Peyer's patch (tissue), 4 donors: ENCODE data around the gene FBXL4.

ENCODE experiments used
- CTCF ChIP-seq, 6 experiments: fragments of 450-650 bp in 4 of 6; fragments of 200-600 bp in 2 of 6; sonication (generic) in 1 of 6; IDR thresholded peaks; one replicate each; pipeline ENCODE4 v1.5.1; 2017 to 2019; ENCODE audit warnings: antibody characterized with exemption in 6 of 6, mild to moderate bottlenecking in 3 of 6, moderate library complexity in 1 of 6
- POLR2A ChIP-seq, 2 donors: fragments of 450-650 bp; IDR thresholded peaks; one replicate each; pipeline ENCODE4 v1.5.1; 2017; ENCODE audit warnings: antibody characterized with exemption in 2 of 2, mild to moderate bottlenecking in 2 of 2, moderate library complexity in 2 of 2

DNA sequence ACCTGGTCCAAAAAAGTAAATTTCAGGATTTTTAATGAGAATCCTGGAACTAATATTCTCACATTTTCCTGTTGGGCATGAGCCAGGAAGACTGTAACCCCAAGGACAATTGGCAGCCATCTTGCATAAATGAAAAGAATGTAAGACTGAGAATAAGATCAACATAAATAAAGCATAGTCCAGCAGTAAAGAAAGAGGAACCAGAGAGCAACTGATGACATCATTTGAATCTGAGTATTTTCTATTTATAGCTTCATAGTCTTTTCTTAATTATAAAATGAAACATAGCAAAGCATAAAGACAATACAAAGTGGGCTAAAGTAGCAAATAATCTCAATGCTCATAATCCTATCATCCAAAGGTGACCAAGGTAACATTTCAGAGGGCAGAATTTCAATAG, 26.6 kb upstream of the FBXL4 start:
- TF ChIP-seq CTCF (IDR thresholded peaks at IDR 0.05) (no peak), POLR2A (IDR thresholded peaks at IDR 0.05) (no peak)
